Measurements from ENCODE around the gene CLRN1. TPM values are rescaled to one million over a fixed set of nuclear protein-coding genes. Genes with fewer than 3 reads are reported as not detected.
A peak's percentile ranks its signal among the peaks of the same experiment; 100 is the strongest.

Gene CLRN1
- total RNA-seq, 1 experiment from 2014 or later = not detected

DNA sequence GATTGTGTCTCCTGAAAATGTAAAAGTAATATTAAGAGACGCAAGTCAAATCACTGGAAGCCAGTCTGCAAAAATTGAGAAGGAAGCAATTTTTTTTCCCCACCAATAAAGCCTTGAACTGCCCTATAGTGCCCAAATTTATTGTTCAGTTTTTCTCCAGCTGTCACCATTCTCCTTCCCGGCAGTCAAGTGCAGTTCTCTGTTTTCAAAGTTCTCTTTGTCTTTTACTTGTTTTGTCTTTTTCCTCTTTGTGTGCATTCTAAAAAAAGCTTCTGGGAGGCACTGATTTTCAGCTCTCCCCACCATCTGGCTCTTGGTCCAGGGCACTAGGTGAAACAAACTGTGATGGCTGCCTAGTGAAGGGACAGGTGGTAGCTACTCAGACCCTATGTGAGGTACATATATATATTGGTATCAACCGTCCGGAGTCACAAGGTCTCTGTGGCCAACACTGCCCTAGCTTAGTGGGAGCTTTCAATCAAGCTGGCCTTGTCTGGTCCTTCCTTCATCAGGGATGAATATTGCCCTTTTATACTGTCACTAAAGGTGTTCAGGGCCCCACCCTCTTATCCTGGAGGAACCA, 6.1 kb upstream of the CLRN1 start:
- ChIA-PET CTCF (no interaction called here), POLR2A (no interaction called here)
- no peak for DNase-seq (ENCODE audit: low spot score)
- Mint-ChIP-seq H3K9me3 (no peaks in the 10 kb centered on the region), H3K4me1 (peaks cover 38% of the 10 kb centered on the region), H3K27ac (no peak overlapping the region), H3K36me3 (no peaks in the 10 kb centered on the region), H3K27me3 (ENCODE audit: low read depth) (no peaks in the 10 kb centered on the region), H3K4me3 (no peak overlapping the region)
- ATAC-seq = no peak
- TF ChIP-seq, protein P1, sequence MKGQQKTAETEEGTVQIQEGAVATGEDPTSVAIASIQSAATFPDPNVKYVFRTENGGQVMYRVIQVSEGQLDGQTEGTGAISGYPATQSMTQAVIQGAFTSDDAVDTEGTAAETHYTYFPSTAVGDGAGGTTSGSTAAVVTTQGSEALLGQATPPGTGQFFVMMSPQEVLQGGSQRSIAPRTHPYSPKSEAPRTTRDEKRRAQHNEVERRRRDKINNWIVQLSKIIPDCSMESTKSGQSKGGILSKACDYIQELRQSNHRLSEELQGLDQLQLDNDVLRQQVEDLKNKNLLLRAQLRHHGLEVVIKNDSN (CRISPR knock-in tag; IDR thresholded peaks at IDR 0.05) = no peak
- TF ChIP-seq, protein P2, sequence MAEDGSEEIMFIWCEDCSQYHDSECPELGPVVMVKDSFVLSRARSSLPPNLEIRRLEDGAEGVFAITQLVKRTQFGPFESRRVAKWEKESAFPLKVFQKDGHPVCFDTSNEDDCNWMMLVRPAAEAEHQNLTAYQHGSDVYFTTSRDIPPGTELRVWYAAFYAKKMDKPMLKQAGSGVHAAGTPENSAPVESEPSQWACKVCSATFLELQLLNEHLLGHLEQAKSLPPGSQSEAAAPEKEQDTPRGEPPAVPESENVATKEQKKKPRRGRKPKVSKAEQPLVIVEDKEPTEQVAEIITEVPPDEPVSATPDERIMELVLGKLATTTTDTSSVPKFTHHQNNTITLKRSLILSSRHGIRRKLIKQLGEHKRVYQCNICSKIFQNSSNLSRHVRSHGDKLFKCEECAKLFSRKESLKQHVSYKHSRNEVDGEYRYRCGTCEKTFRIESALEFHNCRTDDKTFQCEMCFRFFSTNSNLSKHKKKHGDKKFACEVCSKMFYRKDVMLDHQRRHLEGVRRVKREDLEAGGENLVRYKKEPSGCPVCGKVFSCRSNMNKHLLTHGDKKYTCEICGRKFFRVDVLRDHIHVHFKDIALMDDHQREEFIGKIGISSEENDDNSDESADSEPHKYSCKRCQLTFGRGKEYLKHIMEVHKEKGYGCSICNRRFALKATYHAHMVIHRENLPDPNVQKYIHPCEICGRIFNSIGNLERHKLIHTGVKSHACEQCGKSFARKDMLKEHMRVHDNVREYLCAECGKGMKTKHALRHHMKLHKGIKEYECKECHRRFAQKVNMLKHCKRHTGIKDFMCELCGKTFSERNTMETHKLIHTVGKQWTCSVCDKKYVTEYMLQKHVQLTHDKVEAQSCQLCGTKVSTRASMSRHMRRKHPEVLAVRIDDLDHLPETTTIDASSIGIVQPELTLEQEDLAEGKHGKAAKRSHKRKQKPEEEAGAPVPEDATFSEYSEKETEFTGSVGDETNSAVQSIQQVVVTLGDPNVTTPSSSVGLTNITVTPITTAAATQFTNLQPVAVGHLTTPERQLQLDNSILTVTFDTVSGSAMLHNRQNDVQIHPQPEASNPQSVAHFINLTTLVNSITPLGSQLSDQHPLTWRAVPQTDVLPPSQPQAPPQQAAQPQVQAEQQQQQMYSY (CRISPR knock-in tag; IDR thresholded peaks at IDR 0.05) = no peak
- TF ChIP-seq ZNF219 (CRISPR knock-in tag; IDR thresholded peaks at IDR 0.05; ENCODE audit: borderline replicate concordance) = no peak
- TF ChIP-seq, protein P3, sequence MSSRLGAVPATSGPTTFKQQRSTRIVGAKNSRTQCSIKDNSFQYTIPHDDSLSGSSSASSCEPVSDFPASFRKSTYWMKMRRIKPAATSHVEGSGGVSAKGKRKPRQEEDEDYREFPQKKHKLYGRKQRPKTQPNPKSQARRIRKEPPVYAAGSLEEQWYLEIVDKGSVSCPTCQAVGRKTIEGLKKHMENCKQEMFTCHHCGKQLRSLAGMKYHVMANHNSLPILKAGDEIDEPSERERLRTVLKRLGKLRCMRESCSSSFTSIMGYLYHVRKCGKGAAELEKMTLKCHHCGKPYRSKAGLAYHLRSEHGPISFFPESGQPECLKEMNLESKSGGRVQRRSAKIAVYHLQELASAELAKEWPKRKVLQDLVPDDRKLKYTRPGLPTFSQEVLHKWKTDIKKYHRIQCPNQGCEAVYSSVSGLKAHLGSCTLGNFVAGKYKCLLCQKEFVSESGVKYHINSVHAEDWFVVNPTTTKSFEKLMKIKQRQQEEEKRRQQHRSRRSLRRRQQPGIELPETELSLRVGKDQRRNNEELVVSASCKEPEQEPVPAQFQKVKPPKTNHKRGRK (CRISPR knock-in tag; IDR thresholded peaks at IDR 0.05; ENCODE audit: borderline replicate concordance) = no peak

DNA sequence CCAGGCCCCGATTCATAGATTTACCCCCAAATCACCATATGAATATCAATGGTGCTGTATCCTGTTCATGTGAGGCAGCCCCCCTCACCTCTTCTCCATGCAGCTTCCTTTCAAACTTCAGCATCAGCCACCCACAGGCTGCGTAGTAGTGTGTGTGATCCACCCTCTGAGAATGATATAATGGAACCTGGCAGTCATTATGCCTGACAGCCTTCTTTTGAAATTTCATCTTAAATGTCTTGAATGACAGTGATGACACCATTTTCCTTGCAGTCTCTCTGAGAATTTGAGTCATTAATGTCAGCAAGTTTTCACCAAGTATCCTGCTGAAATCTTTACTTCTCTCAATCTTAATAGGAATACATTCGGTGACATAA, 3.5 kb upstream of the CLRN1 start:
- TF ChIP-seq, protein P4, sequence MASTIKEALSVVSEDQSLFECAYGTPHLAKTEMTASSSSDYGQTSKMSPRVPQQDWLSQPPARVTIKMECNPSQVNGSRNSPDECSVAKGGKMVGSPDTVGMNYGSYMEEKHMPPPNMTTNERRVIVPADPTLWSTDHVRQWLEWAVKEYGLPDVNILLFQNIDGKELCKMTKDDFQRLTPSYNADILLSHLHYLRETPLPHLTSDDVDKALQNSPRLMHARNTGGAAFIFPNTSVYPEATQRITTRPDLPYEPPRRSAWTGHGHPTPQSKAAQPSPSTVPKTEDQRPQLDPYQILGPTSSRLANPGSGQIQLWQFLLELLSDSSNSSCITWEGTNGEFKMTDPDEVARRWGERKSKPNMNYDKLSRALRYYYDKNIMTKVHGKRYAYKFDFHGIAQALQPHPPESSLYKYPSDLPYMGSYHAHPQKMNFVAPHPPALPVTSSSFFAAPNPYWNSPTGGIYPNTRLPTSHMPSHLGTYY (CRISPR knock-in tag; IDR thresholded peaks at IDR 0.05) = no peak
- TF ChIP-seq, protein P5, sequence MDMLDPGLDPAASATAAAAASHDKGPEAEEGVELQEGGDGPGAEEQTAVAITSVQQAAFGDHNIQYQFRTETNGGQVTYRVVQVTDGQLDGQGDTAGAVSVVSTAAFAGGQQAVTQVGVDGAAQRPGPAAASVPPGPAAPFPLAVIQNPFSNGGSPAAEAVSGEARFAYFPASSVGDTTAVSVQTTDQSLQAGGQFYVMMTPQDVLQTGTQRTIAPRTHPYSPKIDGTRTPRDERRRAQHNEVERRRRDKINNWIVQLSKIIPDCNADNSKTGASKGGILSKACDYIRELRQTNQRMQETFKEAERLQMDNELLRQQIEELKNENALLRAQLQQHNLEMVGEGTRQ (CRISPR knock-in tag; IDR thresholded peaks at IDR 0.05) = 0 out of 2 replicates have a peak, but pooled peaks have one; percentile 11
- H3K4me3 Mint-ChIP-seq = peak overlapping the region; percentile 2; the same call in 1 of the 2 replicates
- no peaks in the 10 kb centered on the region for H3K27me3 Mint-ChIP-seq (ENCODE audit: low read depth)
- no peaks in the 10 kb centered on the region for H3K36me3 Mint-ChIP-seq
- H3K9me3 Mint-ChIP-seq = no peaks in the 10 kb centered on the region
- peak; percentile 68 for ATAC-seq
- H3K27ac Mint-ChIP-seq = 0 out of 2 replicates have a peak overlapping the region, but pooled peaks have one; percentile 1
- no peak for DNase-seq (ENCODE audit: low spot score)
- H3K4me1 Mint-ChIP-seq = peaks cover 60% of the 10 kb centered on the region
- ChIA-PET CTCF (interaction anchor here (0.8 kb wide), 1 partner anchor 188 kb away, joined by 3 read pairs; no protein-coding TSS in a partner anchor), POLR2A (no interaction called here)

DNA sequence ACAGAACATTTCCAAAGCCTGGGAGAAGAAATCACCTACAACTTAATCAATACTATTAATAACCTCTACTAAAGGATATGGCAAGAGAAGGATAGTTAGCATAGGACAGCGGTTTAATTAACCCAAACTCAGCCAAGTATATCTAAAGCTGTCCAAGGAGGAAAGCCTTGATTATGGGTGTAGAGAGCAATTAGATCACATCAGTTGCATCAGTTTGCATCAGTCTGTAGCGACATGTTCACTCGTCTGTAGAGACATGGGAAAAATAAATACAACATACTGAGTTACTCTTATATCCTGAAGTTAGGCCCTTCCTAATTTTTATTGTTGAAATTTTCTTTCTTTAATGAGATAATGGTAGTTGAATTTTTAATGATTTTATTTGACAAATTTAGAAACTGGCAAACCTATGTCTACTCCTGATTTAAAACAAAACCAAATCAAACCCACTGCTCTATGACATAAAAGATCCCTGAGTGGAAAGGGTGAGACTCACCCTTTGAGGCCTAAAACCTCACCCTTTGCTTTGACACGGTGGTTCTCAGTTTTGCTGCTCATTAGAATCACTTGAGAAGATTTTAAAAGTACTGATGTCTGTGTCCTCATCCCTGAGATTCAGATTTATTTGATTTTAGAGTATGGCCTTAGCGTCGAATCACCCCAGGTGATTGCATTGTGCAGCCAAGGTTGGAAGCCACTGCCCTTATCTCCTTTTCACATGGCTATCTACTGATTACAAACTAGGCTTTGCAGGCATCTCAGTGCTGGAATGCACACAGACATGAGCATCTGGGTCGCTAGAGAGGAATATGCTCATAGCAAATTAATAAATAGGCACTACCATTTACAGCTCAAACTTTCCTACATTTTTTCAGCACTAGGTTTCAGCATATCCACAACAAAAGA, 2.8 kb upstream of the CLRN1 start:
- peak overlapping the region; percentile 75 for H3K27ac Mint-ChIP-seq
- CTCF ChIA-PET = interaction anchor here (0.8 to 1.1 kb wide), 2 partner anchors 9 to 187 kb away, joined by 3 read pairs; no protein-coding TSS in a partner anchor
- H3K9me3 Mint-ChIP-seq = no peaks in the 10 kb centered on the region
- peak; percentile 55 for ATAC-seq
- POLR2A ChIA-PET = no interaction called here
- H3K27me3 Mint-ChIP-seq (ENCODE audit: low read depth) = no peaks in the 10 kb centered on the region
- peaks cover 66% of the 10 kb centered on the region for H3K4me1 Mint-ChIP-seq
- no peaks in the 10 kb centered on the region for H3K36me3 Mint-ChIP-seq
- TF ChIP-seq, protein P6, sequence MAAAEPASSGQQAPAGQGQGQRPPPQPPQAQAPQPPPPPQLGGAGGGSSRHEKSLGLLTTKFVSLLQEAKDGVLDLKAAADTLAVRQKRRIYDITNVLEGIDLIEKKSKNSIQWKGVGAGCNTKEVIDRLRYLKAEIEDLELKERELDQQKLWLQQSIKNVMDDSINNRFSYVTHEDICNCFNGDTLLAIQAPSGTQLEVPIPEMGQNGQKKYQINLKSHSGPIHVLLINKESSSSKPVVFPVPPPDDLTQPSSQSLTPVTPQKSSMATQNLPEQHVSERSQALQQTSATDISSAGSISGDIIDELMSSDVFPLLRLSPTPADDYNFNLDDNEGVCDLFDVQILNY (CRISPR knock-in tag; IDR thresholded peaks at IDR 0.05) = no peak
- TF ChIP-seq, protein P7, sequence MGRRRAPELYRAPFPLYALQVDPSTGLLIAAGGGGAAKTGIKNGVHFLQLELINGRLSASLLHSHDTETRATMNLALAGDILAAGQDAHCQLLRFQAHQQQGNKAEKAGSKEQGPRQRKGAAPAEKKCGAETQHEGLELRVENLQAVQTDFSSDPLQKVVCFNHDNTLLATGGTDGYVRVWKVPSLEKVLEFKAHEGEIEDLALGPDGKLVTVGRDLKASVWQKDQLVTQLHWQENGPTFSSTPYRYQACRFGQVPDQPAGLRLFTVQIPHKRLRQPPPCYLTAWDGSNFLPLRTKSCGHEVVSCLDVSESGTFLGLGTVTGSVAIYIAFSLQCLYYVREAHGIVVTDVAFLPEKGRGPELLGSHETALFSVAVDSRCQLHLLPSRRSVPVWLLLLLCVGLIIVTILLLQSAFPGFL (CRISPR knock-in tag; IDR thresholded peaks at IDR 0.05; ENCODE audit: borderline replicate concordance) = no peak
- TF ChIP-seq ETV6 (CRISPR knock-in tag; IDR thresholded peaks at IDR 0.05) (no peak), ZNF396 (CRISPR knock-in tag; IDR thresholded peaks at IDR 0.05; ENCODE audit: borderline replicate concordance) (no peak), ZNF138 (CRISPR knock-in tag; conservative IDR thresholded peaks at IDR 0.05) (no peak), IRF2 (CRISPR knock-in tag; IDR thresholded peaks at IDR 0.05; ENCODE audit: borderline replicate concordance, low read depth) (no peak), GABPB1 (CRISPR knock-in tag; IDR thresholded peaks at IDR 0.05) (no peak), MYBL2 (CRISPR knock-in tag; IDR thresholded peaks at IDR 0.05) (no peak)
- DNase-seq (ENCODE audit: low spot score) = no peak
- no peak overlapping the region for H3K4me3 Mint-ChIP-seq

All from WTC11 (cell line).